ENCODE measurements around the gene ATP8B1.

The ATP8B1 gene

DNA sequence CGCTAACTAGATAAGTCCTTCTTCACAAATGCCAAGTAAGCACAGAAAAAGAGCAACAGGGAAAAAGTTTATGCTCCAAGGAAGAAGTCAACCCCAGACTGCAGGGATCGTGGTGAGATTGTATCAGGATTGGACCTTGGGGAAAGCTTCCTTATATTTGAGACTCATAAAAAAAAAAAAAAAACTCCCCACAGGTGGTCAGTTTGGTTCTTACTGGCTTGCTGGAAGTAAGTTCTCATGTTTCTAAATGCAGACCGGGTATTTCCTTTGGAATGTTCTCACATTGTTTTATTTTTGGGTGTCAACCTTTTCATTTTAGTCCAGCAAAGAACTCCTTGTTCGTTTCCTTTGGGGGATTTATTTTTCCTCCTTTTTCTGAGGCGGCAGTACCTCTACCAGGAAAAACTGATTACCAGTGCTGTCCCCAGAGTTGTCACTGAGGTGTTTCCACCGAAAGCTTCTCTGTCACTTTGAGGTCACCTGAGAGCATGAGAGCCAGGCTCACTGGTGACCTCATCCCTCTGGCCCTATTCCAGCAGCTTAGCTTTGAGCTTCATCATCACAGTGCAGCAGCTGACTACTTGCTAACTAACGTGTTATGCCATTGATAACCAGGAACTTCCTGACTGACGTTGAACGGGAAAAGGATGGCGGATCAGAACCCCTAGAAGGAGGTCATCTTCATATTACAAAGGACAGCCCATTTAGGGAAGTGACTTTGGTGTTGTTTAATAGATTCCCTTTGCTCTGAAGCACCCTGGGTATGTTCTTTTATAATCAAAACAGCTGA is 16.8 kb upstream of the ATP8B1 start:
- in situ Hi-C loops (cut with MboI; ENCODE audit: low sequenced_read_pairs): no loop called here

DNA sequence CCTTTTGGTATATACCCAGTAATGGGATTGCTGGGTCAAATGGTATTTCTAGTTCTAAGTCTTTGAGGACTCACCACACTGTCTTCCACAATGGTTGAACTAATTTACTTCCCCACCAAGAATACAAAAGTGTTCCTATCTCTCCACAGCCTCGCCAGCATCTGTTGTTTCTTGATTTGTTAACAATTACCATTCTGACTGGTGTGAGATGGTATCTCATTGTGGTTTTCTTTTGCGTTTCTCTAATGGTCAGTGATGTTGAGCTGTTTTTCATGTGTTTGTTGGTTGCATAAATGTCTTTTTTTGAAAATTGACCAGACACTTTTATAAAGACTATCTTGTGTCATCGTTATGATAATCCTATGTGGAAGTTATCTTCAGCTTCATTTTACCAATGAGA is 16.0 kb upstream of the ATP8B1 start:
- in situ Hi-C loops (cut with MboI; ENCODE audit: low sequenced_read_pairs): no loop called here

DNA sequence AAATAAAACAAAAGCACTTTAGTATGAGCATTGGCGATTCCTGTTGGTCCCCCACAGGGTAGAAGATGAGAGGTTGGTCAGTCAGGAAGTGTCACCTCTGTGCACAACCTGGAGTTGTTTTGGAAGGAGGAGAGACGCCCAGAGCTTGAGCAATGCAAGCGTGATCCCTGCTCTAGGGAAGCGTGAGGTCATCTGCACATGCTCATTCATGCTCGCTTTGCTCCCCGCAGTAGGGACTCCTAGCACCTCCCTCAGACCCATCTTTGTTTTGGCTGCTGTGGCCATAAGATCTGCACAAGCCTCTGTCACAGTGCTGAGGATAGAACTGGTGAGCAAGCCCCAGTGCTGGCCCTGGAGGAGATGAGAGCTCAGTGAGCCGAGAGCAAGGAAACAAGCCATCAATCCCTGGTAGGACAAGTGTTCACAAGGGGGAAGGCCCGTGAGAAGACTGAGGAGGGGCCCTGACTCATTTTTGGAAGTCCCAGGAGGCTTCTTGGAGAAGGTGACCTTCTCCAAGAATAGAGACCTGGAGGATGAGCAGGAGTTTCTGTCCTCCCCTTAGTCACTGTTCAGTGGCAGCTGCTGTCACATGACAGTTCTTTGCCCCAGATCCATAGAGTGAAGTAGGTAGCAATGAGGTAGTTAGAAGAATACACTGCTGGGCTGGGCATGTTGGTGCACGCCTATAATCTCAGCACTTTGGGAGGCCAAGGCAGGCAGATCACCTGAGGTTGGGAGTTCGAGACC is 13.3 kb upstream of the ATP8B1 start:
- in situ Hi-C loops (cut with MboI; ENCODE audit: low sequenced_read_pairs): no loop called here

DNA sequence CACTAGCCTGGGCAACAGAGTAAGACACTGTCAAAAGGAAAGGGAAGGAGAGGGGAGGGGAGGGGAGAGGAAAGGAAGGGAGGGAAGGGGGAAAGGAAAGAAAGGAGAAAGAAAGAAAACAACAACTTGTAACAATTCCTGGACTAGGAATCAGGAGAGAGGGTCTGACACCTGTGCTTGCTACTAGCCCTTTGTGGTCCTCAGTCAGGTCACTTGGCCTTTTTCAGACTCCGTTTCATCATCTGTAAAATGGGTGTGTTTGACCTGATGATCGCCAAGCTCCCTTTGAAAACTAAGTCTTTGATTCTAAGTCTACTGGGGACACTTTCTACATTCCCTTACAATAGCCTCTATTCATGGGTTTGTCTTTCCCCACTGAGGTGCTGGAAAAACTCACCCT is 11.4 kb upstream of the ATP8B1 start:
- in situ Hi-C loops (cut with MboI; ENCODE audit: low sequenced_read_pairs): no loop called here

DNA sequence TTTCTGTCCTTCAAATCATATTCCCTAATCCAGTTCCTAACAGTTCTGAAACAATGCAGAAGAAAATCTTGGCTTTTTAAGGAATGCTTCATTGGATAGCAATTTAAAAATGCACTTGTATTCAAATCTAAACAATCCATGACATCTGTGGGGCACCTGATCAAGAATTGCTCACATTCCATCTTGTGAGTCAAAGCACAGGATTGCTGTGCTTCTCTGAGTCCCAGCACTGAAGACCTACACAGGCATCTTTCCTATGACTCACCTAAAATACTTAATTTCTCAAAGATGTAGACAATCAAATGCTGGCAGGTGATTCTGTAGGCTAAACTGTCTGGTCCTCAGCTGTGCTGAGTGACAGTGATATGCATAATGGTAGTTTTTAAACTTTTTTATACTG is 10.1 kb upstream of the ATP8B1 start:
- in situ Hi-C loops (cut with MboI; ENCODE audit: low sequenced_read_pairs): no loop called here

DNA sequence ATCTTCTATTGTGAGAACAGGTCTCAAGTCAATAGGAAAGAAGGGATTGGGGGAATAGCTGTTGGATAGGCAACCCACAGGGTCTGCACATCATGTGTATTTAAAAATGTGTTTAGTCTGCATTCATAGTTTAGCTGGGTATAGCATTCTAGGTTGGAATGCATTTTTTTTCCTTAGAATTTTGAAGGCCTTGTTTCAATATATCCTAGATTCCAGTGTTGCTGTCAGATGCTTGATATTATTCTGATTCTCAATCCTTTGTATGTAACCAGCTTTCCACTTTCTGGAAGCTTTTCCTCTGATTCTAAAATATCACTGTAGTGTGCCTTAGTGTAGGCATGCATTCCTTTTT is 9.0 kb upstream of the ATP8B1 start:
- in situ Hi-C loops (cut with MboI; ENCODE audit: low sequenced_read_pairs): no loop called here

DNA sequence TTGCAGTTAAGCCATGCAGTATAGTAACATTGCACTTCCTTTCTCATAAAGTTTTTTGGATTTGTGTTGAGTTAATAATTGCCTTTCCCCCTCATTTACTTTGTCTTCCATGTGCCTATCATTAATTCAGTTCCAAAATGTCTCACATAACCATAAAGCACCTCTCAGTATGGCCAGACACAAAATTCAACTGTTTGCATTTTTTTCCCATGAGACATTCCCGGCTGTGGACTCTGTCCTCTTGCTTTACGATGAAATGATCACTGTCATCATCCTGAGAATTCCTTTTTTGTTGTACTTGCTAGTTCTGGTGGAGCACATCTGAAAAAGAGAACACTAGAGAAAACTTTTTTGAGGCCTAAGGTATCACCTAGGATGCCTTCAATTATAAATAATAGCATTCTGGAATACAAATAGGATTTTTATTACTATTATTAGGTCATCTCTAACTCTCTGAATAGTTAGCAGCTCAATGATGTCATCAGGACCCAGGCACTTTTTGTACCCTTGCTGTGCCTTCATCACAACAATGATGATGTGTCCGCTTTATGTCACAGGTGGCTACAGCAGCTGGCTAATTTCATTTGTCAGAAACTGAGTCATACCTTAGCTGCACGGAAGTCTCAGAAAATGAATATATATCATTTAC is 8.5 kb upstream of the ATP8B1 start:
- in situ Hi-C loops (cut with MboI; ENCODE audit: low sequenced_read_pairs): no loop called here

DNA sequence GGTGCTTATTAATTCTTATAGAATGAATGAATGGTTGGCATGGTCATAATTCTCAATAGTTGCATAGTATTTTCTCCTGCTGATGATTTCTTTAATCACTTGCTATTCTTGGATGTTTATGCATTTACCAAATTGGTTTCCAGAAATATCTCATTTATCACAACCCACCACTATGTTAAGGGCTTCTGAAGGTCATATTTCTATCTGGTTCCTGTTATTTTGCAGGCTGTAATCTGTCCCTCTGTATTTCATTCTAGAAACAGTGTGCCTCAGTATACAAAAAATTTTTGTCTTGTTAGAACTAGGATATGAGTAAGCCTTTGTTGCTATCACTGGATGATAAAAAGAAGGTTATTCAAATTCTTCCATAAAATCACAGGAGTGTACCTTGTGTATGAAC is 6.1 kb upstream of the ATP8B1 start:
- in situ Hi-C loops (cut with MboI; ENCODE audit: low sequenced_read_pairs): no loop called here

DNA sequence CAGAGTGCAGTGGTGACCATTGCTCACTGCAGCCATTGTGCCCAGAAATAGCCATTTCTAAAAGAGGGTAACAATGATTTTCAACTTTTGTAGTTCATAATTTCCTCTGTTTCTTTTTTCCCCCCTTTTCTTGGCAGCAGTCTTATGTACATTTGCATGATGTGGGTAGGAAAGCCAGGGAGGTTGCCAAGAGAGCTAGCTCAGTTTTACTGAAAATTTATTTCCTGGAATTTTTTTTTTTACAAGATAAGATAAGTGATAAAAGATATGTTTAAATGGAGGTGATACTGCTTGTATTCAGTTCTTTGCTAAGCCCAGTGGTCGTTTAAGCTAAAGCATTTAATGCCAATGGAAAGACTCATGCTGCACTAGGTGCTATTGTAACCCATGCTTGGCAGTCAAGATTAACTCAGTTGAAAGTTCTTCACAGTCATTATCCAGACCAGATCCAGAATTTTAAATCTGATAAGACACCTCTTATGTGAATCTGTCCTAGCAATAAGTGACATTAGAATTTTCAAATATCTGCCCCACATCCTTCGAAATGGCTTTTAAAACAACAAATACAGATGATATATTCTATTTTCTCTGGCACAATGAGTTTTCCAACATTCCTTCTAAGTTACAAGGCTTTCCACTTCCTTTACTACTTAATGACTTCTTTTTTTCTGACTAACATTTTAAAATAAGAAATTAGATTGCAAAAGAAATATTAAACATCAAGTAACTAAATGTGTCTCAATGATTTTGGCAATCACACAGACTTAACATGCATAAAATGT is 4.4 kb upstream of the ATP8B1 start:
- in situ Hi-C loops (cut with MboI; ENCODE audit: low sequenced_read_pairs): no loop called here

DNA sequence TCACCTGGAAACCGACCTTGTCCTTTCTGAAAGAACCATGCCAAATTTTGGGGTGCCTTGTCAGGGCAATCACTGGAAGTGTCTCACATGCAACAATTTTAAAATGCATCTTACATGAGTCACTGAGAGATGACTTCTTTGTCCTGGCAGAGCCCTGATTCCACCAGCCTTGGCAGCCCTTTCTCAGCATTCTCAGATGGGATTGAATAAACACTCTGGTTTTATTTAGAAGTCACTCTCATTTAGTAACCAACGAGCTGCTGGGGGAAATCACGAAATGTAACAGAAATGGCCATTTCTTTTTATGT is 3.8 kb upstream of the ATP8B1 start:
- in situ Hi-C loops (cut with MboI; ENCODE audit: low sequenced_read_pairs): no loop called here

DNA sequence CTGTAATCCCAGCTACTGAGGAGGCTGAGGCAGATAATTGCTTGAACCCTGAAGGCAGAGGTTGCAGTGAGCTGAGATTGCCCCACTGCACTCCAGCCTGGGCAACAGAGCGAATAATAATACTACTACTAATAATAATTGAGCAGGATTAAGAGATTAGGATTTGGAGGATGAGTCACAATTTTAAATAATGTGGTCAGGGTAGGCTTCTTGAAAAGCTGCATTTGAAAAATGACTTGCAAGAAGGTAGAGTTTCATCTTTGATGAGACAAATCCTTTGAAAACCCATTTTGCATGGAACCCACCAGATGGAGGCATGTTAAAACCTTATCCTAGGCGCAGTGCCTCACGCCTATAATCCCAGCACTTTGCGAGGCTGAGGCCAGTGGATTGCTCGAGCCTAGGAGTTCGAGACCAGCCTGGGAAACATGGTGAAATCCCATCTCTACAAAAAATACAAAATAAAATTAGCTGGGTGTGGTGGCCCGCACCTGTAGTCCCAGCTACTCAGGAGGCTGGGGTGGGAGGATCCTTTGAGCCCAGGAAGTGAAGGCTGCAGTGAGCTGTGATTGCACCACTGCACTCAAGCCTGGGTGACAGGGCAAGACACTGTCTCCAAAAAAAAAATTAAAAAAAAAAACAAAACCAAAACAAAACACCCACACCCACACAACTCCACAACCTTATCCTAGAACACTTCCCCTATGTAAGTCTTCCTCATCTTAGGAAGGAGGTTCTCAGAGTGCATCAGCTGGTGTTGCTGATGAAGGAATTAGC is 3.3 kb upstream of the ATP8B1 start:
- in situ Hi-C loops (cut with MboI; ENCODE audit: low sequenced_read_pairs): no loop called here

DNA sequence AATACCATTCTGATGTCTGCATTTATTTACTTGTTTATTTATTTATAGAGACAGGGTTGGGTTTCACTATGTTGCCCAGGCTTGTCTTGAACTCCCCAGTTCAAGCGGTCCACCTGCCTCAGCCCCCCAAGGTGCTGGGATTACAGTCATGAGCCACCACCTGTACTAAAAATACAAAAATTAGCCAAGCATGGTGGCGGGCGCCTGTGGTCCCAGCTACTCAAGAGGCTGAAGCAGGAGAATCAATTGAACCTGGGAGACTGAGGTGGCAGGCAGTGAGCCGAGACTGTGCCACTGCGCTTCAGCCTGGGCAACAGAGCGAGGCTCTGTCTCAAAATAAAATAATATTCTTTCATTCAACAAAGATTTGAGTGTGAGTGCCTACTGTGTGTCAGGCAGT is 2.0 kb upstream of the ATP8B1 start:
- in situ Hi-C loops (cut with MboI; ENCODE audit: low sequenced_read_pairs): no loop called here

DNA sequence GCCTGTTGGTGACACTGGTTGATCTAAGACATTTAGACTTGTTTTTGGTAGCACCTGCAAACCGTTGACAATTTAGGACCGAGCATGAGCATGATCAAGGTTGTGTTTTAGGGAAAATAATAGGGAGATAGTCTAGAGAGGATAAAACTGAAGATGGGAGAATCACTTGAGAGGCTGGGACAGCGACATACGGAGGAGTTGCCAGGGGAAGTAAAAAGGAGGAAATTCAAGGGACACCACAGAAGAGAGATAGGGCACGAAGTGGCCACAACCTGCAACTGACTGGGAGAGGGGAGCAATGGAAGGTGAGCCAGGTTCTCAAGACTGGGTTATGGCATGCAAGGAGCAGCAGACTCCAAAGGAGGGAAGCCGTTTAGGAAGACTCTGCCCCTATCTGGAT is 1.4 kb upstream of the ATP8B1 start:
- in situ Hi-C loops (cut with MboI; ENCODE audit: low sequenced_read_pairs): no loop called here

DNA sequence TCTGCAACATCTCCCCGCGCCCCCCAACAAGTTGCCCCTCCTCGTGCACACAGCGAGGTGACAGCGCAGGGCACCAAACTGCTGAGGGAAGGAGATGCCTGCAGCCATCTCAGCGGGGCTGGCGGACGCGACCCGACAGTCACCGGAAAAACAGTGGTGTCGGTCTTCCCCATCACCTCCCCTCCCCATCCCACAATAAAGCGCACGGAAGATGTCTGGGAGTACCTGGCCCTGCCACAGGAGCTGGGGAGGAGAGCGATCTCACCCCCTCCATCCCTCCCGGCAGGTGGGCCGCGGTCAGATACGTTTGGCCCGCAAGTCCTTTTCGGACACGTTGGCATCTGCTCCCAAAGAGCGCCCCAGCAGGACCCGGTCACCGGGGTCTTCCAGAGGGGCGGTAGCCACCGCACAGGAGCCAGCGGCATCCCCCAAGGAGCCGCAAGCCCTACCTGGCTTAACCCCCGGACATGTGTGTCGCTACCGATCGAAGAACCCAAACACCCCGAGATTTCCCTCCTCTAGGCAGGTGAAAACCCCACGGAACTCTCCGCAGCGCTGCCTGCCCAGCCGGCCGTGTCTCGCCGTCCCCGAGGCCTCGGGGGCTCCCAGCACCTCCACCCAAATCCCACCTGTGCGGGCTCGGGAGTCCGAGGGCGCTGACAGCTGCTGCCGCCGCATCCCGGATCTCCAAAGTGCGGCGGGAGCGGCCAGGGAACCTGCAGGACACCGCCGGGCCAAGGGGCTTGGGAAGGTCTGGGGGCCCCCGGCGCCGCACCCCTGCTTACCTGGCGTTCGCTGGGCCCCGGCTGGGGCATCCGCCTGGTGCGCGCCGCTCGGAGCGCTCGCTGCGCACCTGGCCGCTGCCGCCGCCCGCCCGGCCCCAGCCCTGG is 657 bp downstream of the ATP8B1 start:
- in situ Hi-C loops (cut with MboI; ENCODE audit: low sequenced_read_pairs): no loop called here

DNA sequence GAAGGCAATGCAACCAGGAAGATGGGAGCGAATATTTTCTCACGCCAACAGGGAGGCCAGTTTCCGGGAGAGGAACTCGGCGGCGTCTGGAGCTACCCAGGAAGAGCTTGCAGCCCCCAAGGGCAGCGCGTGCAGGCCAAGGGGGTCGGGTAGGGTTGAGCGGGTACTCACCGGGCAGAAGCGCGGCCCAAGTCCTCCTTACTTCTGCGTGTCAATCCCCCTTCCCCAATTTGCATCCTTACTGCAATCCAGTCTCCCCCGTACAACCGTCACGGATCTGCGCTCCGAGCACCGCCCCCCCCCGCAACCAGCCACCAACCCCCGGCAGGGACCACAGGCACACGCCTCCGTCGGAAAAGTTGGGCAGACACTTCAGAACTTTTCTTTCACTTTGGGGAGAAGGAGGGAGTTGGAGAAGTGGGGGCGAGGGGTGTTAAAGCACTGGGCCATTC is 1.3 kb downstream of the ATP8B1 start:
- in situ Hi-C loops (cut with MboI; ENCODE audit: low sequenced_read_pairs): no loop called here

DNA sequence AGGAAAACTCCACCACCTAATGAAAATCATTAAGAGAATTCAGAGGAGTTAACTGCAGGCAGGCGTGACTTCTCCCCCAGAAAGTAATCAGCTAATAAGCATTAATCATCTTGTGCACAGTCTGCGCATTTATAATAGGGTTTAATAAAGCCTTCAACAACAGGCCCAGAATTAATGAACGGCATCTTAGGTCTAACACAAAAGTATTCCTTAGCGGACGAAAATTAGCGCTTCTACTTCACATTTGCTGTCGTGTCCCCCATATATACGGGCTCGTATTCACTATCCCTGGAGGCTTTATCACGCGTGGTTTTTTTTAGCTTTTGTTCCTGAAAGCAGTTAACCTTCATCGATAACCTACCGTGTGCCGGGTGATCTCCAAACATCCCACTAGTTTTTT is 1.8 kb downstream of the ATP8B1 start:
- in situ Hi-C loops (cut with MboI; ENCODE audit: low sequenced_read_pairs): no loop called here

DNA sequence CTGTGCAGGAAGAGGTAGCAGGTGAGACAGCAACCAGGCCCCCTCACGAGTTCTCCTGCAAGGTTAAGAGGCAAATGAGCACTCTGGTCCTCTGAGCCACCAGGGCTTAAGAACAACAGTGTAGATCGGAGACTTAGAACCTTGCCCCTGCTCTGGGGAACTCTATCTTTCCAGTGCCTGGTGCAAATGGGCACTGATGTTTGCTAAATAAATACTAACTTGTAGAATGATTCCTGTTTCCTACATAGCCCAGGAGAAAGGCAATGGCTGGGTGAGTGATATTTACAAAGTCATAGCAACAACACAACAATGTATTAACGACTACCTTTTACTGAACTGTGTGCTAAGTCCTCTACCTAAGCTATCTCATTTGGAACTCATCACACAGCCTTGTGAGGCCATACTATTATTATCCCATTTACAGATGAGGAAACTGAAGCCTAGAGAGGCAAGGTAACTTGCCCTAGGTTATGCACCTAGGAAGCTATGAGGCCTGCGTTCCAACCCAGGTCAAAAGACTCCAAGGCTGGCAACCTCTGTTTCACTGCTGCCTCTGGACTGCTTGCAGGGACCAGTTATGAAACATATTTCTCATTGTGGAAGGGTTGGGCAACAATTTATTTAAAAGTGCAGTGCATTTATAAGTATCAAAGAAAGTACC is 4.3 kb downstream of the ATP8B1 start:
- in situ Hi-C loops (cut with MboI; ENCODE audit: low sequenced_read_pairs): no loop called here

DNA sequence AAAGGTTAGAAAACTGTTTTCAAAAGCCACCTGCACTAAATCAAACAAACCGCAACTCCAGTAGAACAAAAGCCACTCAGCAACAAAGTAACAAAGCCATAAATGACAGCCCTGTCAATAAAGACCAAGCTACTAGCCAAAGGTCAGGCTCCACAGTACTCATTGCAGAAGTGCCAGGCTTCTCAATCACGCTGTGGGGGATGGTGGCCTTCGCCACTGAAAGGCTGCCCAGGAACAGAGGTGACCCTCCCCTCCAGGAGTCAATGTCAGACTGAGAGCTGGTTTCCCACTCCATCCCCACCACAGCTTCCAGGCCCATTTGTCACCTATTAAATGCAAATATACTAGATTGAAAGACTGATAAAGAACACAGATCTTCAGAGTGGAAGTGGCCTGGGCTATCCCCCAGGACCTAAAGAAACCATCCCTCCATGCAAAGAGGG is 5.9 kb downstream of the ATP8B1 start:
- in situ Hi-C loops (cut with MboI; ENCODE audit: low sequenced_read_pairs): no loop called here
